Aortic smooth muscle cell (primary cell): ENCODE measurements around the gene COG1. TPM values are rescaled to one million over a fixed set of nuclear protein-coding genes. Genes with fewer than 3 reads are reported as not detected.

ENCODE experiments used
- total RNA-seq: library from RNA; depleted of rRNA; stranded (reverse); fragments of >200 nt; gene quantifications from 2 replicates; pipeline ENCODE4 v1.2.3, GENCODE V29; 2014

COG1 gene, protein sequence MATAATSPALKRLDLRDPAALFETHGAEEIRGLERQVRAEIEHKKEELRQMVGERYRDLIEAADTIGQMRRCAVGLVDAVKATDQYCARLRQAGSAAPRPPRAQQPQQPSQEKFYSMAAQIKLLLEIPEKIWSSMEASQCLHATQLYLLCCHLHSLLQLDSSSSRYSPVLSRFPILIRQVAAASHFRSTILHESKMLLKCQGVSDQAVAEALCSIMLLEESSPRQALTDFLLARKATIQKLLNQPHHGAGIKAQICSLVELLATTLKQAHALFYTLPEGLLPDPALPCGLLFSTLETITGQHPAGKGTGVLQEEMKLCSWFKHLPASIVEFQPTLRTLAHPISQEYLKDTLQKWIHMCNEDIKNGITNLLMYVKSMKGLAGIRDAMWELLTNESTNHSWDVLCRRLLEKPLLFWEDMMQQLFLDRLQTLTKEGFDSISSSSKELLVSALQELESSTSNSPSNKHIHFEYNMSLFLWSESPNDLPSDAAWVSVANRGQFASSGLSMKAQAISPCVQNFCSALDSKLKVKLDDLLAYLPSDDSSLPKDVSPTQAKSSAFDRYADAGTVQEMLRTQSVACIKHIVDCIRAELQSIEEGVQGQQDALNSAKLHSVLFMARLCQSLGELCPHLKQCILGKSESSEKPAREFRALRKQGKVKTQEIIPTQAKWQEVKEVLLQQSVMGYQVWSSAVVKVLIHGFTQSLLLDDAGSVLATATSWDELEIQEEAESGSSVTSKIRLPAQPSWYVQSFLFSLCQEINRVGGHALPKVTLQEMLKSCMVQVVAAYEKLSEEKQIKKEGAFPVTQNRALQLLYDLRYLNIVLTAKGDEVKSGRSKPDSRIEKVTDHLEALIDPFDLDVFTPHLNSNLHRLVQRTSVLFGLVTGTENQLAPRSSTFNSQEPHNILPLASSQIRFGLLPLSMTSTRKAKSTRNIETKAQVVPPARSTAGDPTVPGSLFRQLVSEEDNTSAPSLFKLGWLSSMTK
- total RNA-seq, result 18.0 and 18.5 TPM in 2 replicates

GRCh38 chr17:73192894-73193701 is at the start of gene COG1:
Gene COG1, plus strand, starts transcription at chr17:73193055. Its CDS starts 15 bp downstream, at chr17:73193070.

Other genes with a start within 250 kb of the COG1 start
- gene SLC39A11, start 100.4 kb upstream of the COG1 start, total RNA-seq, result 23.6 and 33.7 TPM in 2 replicates
- gene SSTR2, start 28.0 kb upstream of the COG1 start, total RNA-seq, result under 0.01 and 0.13 TPM in 2 replicates
- gene CPSF4L, start 68.8 kb downstream of the COG1 start, total RNA-seq, result 0.06 TPM in 1 of 2 replicates, not detected in the other
- 44.5 and 59.1 TPM in 2 replicates for gene CDC42EP4, start 118.9 kb downstream of the COG1 start, total RNA-seq